Neutrophil (primary cell): ENCODE measurements around the gene MTARC1.

Experiments used
- H3K27ac ChIP-seq: fragments of 200-600 bp; sonication (generic); 2 replicates; pipeline ENCODE4 v1.5.1; 2016; ENCODE audit warnings: mild to moderate bottlenecking, moderate library complexity
- H3K27me3 ChIP-seq: fragments of 200-600 bp; sonication (generic); 2 replicates; pipeline ENCODE4 v1.6.0; 2016; ENCODE audit warnings: mild to moderate bottlenecking
- H3K36me3 ChIP-seq: fragments of 200-600 bp; sonication (generic); 2 replicates; pipeline ENCODE4 v1.5.1; 2017
- H3K4me1 ChIP-seq, 2 experiments: fragments of 200-600 bp in 1 of 2; sonication (generic) in 1 of 2; 1 replicate in 1 of 2; 2 replicates in 1 of 2; pipeline versions ENCODE4 v1.5.1 to v1.6.1; 2013 to 2016; ENCODE audit warnings: low read depth in 1 of 2, low read length in 1 of 2, mild to moderate bottlenecking in 1 of 2, moderate library complexity in 1 of 2; ENCODE audit not compliant: control insufficient read depth in 1 of 2, insufficient read depth in 1 of 2
- H3K4me3 ChIP-seq, 2 experiments: fragments of 200-600 bp in 1 of 2; sonication (generic) in 1 of 2; 1 replicate in 1 of 2; 2 replicates in 1 of 2; pipeline ENCODE4 v1.5.1; 2013 to 2016; ENCODE audit warnings: low read depth in 1 of 2, low read length in 1 of 2, mild to moderate bottlenecking in 1 of 2, moderate library complexity in 1 of 2
- H3K9me3 ChIP-seq: fragments of 200-600 bp; sonication (generic); 2 replicates; pipeline ENCODE4 v1.5.1; 2016
- CTCF ChIP-seq: fragments of 200-600 bp; sonication (generic); IDR thresholded peaks from 2 replicates; pipeline ENCODE4 v1.5.1; 2016; ENCODE audit warnings: antibody characterized with exemption

The MTARC1 gene

DNA sequence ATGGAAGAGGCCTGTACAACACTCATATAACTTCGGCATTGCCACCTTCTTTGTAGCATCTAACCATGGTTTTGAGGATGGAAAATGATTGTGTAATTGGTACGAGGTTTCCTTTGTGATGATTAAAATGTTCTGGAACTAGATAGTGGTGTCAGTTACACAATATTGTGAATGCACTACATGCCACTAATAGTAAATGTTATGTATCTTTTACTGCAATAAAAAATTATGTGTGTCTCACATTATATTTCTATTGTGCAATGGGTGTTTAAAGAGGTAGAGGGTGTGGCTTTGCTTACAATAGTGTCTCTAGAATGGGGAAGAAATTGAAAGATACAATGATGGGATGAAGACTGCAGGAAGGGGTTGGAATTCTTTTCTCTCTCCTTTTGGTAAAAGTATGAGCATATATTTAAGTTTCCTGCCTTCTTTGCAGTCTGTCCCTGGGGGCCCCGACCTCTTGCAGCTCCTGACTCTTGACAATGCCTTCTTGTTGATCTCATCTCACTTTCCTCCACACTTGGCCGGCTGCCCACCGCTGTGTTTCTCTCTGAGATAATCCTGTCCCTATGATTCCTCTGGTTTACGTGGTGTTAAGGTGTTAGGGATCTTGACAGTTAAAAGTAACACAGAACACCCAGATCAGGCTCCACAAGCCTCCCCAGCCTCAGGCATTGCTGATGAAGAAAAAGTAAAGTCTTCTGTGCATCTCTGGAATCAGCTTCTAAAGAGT is 39.3 kb downstream of the MTARC1 start:
- no peak for TF ChIP-seq CTCF
- Histone ChIP-seq H3K4me1 (no peaks in the 10 kb centered on the region), H3K27ac (no peak overlapping the region), H3K36me3 (peaks cover 49% of the 10 kb centered on the region), H3K9me3 (no peaks in the 10 kb centered on the region), H3K27me3 (no peaks in the 10 kb centered on the region), H3K4me3 (no peak overlapping the region)

DNA sequence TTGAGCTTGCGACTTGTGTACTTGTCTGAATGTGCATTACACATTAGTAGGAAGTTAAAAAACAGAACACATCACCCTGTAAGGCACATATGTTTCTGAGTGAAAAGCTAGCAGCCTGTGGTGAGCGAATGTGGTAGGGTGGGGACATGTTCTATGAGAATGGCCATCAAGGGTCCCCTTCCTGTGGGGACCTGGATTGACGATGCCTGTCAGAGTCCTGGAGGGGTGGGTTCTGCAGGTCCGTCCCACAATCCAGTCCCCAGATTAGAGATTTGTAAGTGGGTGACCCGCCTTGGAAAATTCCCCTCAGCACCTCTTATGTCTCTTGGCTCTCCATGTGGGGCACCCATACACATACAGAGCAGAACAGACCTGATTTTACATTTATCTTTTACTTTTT is 40.0 kb downstream of the MTARC1 start:
- TF ChIP-seq CTCF = no peak
- Histone ChIP-seq H3K9me3 (no peaks in the 10 kb centered on the region), H3K27ac (no peak overlapping the region), H3K4me1 (no peaks in the 10 kb centered on the region), H3K27me3 (no peaks in the 10 kb centered on the region), H3K4me3 (no peak overlapping the region), H3K36me3 (peaks cover 45% of the 10 kb centered on the region)

DNA sequence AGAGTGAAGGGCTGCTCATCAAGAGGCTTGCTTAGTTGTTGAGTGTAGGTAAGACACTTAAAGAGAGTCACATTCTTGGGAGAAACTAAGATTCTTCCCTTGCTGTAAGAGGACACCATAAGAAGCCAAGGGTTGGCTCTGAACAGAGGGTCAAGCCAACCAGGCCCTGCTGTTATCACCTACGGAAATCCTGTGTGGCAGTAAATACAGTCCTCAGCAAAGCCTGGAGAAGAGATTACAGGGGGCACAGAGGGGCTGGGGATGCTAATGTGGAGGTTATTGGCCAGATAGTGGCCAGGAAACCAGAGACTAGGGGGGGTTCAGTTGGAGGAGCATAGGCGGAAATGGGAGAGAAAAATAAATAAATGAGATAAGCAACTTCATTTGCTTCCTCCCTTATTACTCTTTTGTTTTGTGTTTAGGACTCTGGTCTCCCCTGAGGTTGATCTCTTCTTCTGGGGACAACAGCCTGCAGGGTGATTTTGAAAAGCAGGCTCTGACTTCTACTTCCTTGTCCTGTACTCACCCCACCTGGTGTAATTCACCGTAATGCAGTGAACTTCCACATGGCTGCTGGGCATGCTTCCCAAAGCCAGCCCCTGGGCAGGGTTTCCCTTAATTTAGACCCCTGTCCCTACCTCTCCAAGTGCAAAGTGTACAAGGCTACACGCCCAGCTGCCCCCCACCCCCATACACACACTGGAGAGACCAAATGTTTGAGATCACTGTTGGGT is 40.9 kb downstream of the MTARC1 start:
- H3K36me3 ChIP-seq = peaks cover 40% of the 10 kb centered on the region
- H3K9me3 ChIP-seq = no peaks in the 10 kb centered on the region
- no peak for TF ChIP-seq CTCF
- no peaks in the 10 kb centered on the region for H3K27me3 ChIP-seq
- H3K4me1 ChIP-seq = no peaks in the 10 kb centered on the region
- H3K4me3 ChIP-seq = no peak overlapping the region
- no peak overlapping the region for H3K27ac ChIP-seq

- Histone ChIP-seq H3K4me1 (no peaks in the 10 kb centered on the region), H3K4me3 (no peak overlapping the region), H3K27me3 (no peaks in the 10 kb centered on the region), H3K9me3 (no peaks in the 10 kb centered on the region), H3K36me3 (peaks cover 35% of the 10 kb centered on the region), H3K27ac (no peak overlapping the region)
- no peak for TF ChIP-seq CTCF
Observed at GRCh38 chr1:220828179-220828490, 41.4 kb downstream of the MTARC1 start.

GRCh38 chr1:220828950-220829586 is 42.4 kb downstream of the MTARC1 start:
- Histone ChIP-seq H3K4me1 (no peaks in the 10 kb centered on the region), H3K36me3 (peaks cover 35% of the 10 kb centered on the region), H3K9me3 (no peaks in the 10 kb centered on the region), H3K27me3 (no peaks in the 10 kb centered on the region), H3K27ac (no peak overlapping the region), H3K4me3 (no peak overlapping the region)
- no peak for TF ChIP-seq CTCF
